K562 (cell line): ENCODE results near the gene CRYBG3. TPM values are rescaled to one million over a fixed set of nuclear protein-coding genes. Genes with fewer than 3 reads are reported as not detected.

Experiments used
- BRD4 ChIP-seq: fragments of 200-600 bp; sonication (generic); IDR thresholded peaks from 2 replicates; pipeline ENCODE4 v1.6.1; 2017; ENCODE audit warnings: inconsistent platforms
- CBFA2T2 ChIP-seq: fragments of 450-650 bp; conservative IDR thresholded peaks from 2 replicates; pipeline ENCODE4 v1.6.1; 2017; ENCODE audit warnings: mild to moderate bottlenecking
- CREM ChIP-seq: IDR thresholded peaks from 2 replicates; pipeline ENCODE4 v1.6.1; 2014; ENCODE audit warnings: antibody characterized with exemption, low read depth
- ETV6 ChIP-seq, 3 experiments: fragments of 150-350 bp in 1 of 3; sonication (generic) in 1 of 3; formaldehyde crosslinking in 1 of 3; IDR thresholded peaks; 2 replicates each; pipeline versions ENCODE4 v1.6.1 to v1.8.0; 2014 to 2022; ENCODE audit warnings: borderline replicate concordance in 2 of 3, low read depth in 2 of 3, antibody characterized with exemption in 1 of 3, low read length in 1 of 3, mild to moderate bottlenecking in 1 of 3, missing genetic modification reagents in 1 of 3
- FIP1L1 ChIP-seq: fragments of 200-400 bp; formaldehyde crosslinking; IDR thresholded peaks from 2 replicates; pipeline ENCODE4 v1.6.1; 2018; ENCODE audit warnings: mild to moderate bottlenecking, low read depth, low read length; ENCODE audit not compliant: poor library complexity, severe bottlenecking
- FOXA3 ChIP-seq, 2 experiments: fragments of 450-650 bp in 1 of 2; sonication (generic) in 1 of 2; formaldehyde crosslinking; IDR thresholded peaks in 1 of 2; conservative IDR thresholded peaks in 1 of 2; 2 replicates each; pipeline versions ENCODE4 v1.4.0 to v1.8.0; 2020 to 2022; ENCODE audit warnings: mild to moderate bottlenecking in 2 of 2, missing genetic modification reagents in 1 of 2
- GABPA ChIP-seq: fragments of 200-800 bp; sonication (Bioruptor generic); conservative IDR thresholded peaks from 2 replicates; pipeline ENCODE4 v1.6.1; 2016; ENCODE audit warnings: low read depth, missing genetic modification characterization, missing compliant biosample characterization
- MTA2 ChIP-seq: fragments of 450-650 bp; IDR thresholded peaks from 2 replicates; pipeline ENCODE4 v1.6.1; 2016; ENCODE audit warnings: low read depth
- NFATC3 ChIP-seq: fragments of 450-650 bp; IDR thresholded peaks from 2 replicates; pipeline ENCODE4 v1.6.1; 2017; ENCODE audit warnings: mild to moderate bottlenecking
- NFE2L1 ChIP-seq: fragments of 450-650 bp; IDR thresholded peaks from 2 replicates; pipeline ENCODE4 v1.6.1; 2016; ENCODE audit warnings: missing genetic modification characterization, low read depth, mild to moderate bottlenecking, missing compliant biosample characterization, moderate library complexity, borderline replicate concordance
- PHF8 ChIP-seq: fragments of 200-600 bp; sonication (generic); IDR thresholded peaks from 2 replicates; pipeline ENCODE4 v1.6.1; 2012; ENCODE audit warnings: mixed run types, mild to moderate bottlenecking, inconsistent platforms, low read length, moderate library complexity, borderline replicate concordance
- PRMT5 ChIP-seq: sonication (generic); formaldehyde crosslinking; IDR thresholded peaks from 2 replicates; pipeline ENCODE4 v1.5.0; 2020; ENCODE audit warnings: missing genetic modification reagents
- PTBP1 ChIP-seq: fragments of 200-400 bp; formaldehyde crosslinking; IDR thresholded peaks from 2 replicates; pipeline ENCODE4 v1.6.1; 2017; ENCODE audit warnings: low read depth, low read length
- SIN3A ChIP-seq, 2 experiments: fragments of 150-350 bp in 1 of 2; IDR thresholded peaks; 2 replicates each; pipeline ENCODE4 v1.6.1; 2011 to 2016; ENCODE audit warnings: borderline replicate concordance in 2 of 2, low read depth in 2 of 2, low read length in 2 of 2, mild to moderate bottlenecking in 2 of 2, moderate library complexity in 2 of 2; ENCODE audit not compliant: control insufficient read depth in 1 of 2
- SUPT5H ChIP-seq: fragments of 450-650 bp; IDR thresholded peaks from 2 replicates; pipeline ENCODE4 v1.6.1; 2016
- TARDBP ChIP-seq: fragments of 450-650 bp; IDR thresholded peaks from 2 replicates; pipeline ENCODE4 v1.6.1; 2016
- ZBTB8A ChIP-seq: fragments of 450-650 bp; IDR thresholded peaks from 2 replicates; pipeline ENCODE4 v1.6.1; 2018; ENCODE audit warnings: mild to moderate bottlenecking, moderate library complexity; ENCODE audit not compliant: partially characterized antibody
- ZNF197 ChIP-seq: fragments of 200-800 bp; sonication (Bioruptor generic); IDR thresholded peaks from 2 replicates; pipeline ENCODE4 v1.6.1; 2016; ENCODE audit warnings: low read depth, missing genetic modification characterization, missing compliant biosample characterization
- ZNF518B ChIP-seq: fragments of 250-450 bp; sonication (Bioruptor Pico); IDR thresholded peaks from 2 replicates; pipeline ENCODE4 v1.5.0; 2021; ENCODE audit warnings: mild to moderate bottlenecking, moderate library complexity
- polyA plus RNA-seq, 8 experiments: library from polyadenylated mRNA; depleted of rRNA in 4 of 8; stranded (reverse) in 5 of 8; unstranded in 3 of 8; fragments of >200 nt; fragmentation: Nextera tagmentation in 2 of 8; fragmentation: Illumina TruSeq in 1 of 8; extraction: Ambion mirVana in 2 of 8; extraction: Trizol in 1 of 8; gene quantifications; 2 replicates each; pipeline versions ENCODE4 v1.2.1 to v1.2.3, GENCODE V29; 2011 to 2014; ENCODE audit warnings: inconsistent platforms in 1 of 8, missing spikeins in 1 of 8
- total RNA-seq, 7 experiments: library from RNA; depleted of rRNA in 6 of 7; stranded (reverse); fragments of >200 nt in 6 of 7; fragmentation: Illumina TruSeq in 2 of 7; extraction: Trizol in 2 of 7; gene quantifications; 2 replicates each; pipeline versions ENCODE4 v1.2.1 to v1.2.3, GENCODE V29; 2011 to 2021; ENCODE audit warnings: low replicate concordance in 1 of 7
- TF ChIP-seq, protein P1 (sequence below): fragments of 450-650 bp; IDR thresholded peaks from 2 replicates; pipeline ENCODE4 v1.6.1; 2017; ENCODE audit warnings: antibody characterized with exemption, mild to moderate bottlenecking

CRYBG3 gene
- total and polyA plus RNA-seq, 9 of the 15 experiments (the other 6 are each of a cell fraction or from before 2014, with no cell fraction given) = 0.08 to 0.72 (median 0.18) TPM

DNA sequence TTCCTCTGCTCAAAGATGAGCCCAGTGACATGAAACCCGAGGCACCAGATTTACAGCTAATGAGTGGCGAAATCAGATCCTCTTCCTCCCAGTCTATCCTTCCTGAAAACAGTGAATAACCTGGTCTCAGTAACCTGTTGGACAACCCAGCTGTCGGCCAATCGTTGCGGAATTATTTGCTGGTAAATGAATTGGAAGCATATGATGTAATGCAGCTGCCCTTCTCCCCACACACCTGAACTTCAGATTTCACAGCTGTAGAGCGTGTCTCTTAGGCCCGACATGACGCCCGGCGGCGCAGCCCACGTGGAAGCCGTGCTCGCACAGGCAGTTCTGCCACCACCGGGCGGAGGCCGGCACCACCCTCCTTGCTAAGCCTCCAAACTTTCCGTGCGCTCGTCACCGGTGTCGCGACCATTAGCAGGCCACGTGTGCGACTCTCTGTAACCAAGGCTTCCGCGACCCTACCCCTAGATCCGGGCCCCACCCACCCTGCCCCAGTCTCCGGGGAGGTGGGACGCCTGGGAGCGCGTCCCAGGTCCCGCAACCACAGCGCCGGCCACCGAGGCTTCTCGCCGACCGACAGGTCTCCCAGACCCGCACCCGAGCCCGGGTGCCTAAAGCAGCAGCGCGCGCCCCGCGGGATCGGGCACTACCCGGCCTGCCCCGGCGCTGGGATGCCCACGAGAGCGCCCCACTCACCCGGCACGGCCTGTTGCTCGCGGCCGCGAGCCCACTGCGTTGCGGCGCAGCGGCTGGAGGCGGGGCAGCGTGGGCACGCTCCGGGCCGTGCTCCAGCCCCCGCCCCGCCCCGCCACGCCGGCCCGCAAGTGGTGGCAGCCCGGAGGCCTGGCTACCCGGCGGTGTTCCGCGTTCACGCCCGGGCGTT, 150.1 kb downstream of the CRYBG3 start, which contains the start of gene RIOX2 (continued):
- TF ChIP-seq SIN3A (IDR thresholded peaks at IDR 0.05; ENCODE audit: borderline replicate concordance in 2 of 2, control insufficient read depth in 1 of 2, low read depth in 2 of 2, low read length in 2 of 2) (peak; percentile 47 to 89; a peak in 2 of 4 replicates), SUPT5H (no peak), PHF8 (peak; percentile 75; the same call in 1 of the 2 replicates), GABPA (tag) (no peak), NFATC3 (no peak), ZNF518B (CRISPR knock-in tag) (no peak), NFE2L1 (tag) (no peak), ZBTB8A (no peak), CREM (peak; percentile 54; the same call in 1 of the 2 replicates), ETV6 (IDR thresholded peaks at IDR 0.05; ENCODE audit: borderline replicate concordance in 1 of 2, low read depth in 2 of 2, low read length in 1 of 2) (no peak), ETV6 (CRISPR knock-in tag; IDR thresholded peaks at IDR 0.05; ENCODE audit: borderline replicate concordance) (no peak), CBFA2T2 (no peak), FOXA3 (CRISPR knock-in tag; conservative IDR thresholded peaks at IDR 0.05 in 1 of 2, IDR thresholded peaks at IDR 0.05 in 1 of 2) (no peak), FIP1L1 (no peak), ZNF197 (CRISPR knock-in tag) (no peak), MTA2 (no peak), TARDBP (no peak), PTBP1 (no peak), BRD4 (no peak), PRMT5 (no peak)
- TF ChIP-seq, protein P1, sequence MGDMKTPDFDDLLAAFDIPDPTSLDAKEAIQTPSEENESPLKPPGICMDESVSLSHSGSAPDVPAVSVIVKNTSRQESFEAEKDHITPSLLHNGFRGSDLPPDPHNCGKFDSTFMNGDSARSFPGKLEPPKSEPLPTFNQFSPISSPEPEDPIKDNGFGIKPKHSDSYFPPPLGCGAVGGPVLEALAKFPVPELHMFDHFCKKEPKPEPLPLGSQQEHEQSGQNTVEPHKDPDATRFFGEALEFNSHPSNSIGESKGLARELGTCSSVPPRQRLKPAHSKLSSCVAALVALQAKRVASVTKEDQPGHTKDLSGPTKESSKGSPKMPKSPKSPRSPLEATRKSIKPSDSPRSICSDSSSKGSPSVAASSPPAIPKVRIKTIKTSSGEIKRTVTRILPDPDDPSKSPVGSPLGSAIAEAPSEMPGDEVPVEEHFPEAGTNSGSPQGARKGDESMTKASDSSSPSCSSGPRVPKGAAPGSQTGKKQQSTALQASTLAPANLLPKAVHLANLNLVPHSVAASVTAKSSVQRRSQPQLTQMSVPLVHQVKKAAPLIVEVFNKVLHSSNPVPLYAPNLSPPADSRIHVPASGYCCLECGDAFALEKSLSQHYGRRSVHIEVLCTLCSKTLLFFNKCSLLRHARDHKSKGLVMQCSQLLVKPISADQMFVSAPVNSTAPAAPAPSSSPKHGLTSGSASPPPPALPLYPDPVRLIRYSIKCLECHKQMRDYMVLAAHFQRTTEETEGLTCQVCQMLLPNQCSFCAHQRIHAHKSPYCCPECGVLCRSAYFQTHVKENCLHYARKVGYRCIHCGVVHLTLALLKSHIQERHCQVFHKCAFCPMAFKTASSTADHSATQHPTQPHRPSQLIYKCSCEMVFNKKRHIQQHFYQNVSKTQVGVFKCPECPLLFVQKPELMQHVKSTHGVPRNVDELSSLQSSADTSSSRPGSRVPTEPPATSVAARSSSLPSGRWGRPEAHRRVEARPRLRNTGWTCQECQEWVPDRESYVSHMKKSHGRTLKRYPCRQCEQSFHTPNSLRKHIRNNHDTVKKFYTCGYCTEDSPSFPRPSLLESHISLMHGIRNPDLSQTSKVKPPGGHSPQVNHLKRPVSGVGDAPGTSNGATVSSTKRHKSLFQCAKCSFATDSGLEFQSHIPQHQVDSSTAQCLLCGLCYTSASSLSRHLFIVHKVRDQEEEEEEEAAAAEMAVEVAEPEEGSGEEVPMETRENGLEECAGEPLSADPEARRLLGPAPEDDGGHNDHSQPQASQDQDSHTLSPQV = 0 out of 2 replicates have a peak, but pooled peaks have one; percentile 46
